ENCODE data around the gene CNNM1.

The CNNM1 gene

DNA sequence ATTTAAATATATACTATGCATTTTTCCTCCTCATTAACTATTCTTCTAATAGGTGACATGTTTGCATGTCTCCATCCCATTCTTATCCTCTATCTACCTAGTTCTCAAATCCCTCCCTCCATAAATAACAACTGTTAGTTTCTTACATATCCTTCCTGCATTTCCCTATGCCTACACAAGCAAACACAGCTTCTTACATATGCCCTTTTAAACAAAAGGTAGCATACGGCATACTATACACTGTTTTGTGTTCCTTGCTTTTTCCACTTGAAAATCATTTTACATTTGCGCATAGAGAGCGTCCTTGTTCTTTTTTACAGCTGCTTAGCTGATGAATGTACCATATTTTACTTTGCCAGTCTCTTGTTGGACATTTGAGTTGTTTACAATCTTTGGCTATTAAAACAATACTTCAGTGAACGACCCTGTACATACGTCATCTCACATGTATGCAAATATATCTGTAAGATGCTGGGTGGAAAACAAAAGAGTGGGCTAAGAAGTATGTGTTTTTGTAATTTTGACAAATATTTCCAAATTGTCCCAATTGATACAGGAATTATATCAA is 93.5 kb downstream of the CNNM1 start:
- no peak for DNase-seq

DNA sequence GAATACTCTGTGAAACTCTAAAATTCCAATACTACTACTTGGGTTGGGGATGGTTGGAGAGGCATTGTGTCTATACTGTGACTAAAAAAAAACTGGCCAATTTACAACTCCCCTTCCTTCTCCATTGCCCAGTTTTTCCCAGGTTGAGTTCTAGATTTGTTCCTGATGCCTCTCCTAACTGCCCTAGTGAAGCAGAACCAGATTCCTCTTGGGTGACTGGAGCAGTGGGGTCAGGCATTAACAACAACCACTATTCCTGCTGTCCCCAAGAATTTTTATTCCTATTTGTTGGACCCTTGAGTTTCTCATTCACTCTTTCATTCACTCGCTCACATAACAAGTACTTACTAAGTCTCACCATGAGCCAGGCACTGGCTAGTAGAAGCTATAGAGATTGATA is 95.5 kb downstream of the CNNM1 start:
- no peak for DNase-seq

DNA sequence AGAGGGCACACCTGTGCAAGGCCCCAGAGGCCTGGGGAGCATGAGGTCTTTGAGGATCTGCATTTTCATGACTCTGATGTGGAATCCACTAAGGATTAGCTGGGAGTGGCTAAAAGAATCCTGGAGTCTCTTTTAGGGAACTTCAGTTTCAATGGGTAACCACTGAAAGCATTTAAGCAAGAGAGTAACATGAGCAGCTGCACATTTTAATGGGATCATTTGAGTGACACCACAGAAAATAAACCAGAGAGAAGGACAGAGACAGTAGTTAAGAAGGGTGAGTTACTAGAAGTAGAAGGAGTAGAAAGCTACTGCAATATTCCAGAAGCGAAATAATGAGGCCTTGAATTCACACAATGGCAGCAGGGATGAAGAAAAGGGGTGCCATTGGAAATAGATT is 96.0 kb downstream of the CNNM1 start:
- DNase-seq, result no peak

DNA sequence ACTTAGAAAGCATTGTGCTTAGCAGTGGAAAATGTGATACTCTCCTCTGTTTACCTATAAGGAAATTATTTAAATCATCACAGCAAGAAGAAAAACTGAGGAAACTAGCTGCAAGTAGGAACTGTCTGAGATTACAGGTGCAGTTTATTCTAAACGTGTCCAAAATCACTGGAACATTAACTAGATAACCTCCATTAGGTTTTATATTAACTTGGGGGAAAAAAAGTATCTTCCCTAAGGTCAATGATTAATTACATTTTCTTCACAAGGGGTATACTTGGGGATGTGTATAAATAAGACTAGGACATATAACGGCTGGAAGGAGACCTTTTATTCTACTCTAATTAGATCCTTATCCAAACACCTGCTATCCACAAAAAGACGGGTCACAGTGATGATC is 97.5 kb downstream of the CNNM1 start:
- no peak for DNase-seq

DNA sequence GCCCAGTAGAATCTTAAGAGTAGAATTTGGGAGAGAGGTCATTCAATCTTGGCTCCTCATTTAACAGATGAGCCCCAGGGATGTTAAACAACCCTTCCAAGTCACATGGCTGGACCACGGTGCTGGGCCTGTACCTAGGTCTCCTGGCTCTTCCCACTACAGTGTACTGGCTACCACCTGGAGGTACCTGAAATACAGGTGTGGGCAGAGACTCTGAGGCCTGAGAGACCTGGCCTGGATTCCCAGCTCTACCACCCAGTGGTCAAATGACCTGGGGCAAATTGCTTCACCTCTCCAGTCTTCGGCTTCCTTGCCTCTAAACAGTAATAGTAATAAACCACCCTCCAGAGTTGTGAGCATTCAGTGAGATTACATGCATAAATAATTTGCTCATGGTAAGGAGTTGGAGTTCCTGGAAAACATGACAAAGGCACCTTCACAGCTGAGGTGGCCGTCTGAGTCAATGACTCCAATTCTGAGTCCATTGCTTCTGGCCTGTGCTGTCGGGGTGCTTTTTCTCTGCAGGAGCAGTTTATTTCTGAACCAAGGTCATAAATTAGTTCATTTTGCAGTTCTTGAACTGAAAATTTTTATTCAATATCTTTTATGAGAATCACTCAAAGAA is 98.5 kb downstream of the CNNM1 start:
- no peak for DNase-seq

DNA sequence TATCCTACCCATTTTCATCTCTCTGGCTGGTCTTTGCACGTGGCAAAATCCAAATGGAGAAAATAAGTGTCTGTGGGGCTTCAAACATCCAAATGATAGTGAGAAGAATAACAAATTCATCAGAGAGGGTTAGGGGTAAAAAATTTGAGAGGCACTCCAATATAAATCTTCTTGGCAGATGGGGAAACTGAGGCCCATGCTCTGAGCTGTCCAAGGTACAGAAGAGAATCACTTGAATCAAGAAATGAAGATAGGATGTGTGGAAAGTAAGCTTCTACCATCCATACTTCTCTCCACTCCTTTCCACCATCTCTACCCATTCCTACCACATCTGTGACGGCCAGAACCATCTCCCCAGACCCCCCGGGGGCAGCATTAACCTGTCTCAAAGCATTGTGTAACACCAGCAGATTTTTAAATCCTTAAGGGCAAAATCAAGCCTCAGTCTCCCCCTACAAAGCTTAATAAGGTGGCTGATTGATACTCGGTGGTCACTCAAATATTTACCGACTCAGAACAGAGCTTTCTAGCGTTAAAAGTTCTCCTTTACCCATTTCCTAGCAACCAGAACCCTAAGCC is 100.5 kb downstream of the CNNM1 start:
- DNase-seq, result no peak

DNA sequence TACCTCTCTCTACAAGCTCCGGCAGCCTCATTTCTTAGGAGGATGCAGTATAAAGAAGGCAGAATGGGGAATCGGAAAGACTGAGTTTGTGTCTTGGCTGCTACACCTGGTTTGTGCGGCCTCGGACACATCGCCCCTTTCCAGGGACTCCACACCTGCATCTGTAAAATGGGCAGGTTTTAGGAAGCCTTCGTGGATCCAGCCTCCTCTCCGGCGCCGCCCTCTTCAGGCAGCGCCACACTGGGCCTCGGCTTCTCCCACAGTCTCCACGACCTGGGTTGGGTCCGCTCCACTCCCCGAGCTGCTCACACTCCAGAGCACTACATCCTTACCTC is 100.9 kb downstream of the CNNM1 start:
- DNase-seq, result no peak

DNA sequence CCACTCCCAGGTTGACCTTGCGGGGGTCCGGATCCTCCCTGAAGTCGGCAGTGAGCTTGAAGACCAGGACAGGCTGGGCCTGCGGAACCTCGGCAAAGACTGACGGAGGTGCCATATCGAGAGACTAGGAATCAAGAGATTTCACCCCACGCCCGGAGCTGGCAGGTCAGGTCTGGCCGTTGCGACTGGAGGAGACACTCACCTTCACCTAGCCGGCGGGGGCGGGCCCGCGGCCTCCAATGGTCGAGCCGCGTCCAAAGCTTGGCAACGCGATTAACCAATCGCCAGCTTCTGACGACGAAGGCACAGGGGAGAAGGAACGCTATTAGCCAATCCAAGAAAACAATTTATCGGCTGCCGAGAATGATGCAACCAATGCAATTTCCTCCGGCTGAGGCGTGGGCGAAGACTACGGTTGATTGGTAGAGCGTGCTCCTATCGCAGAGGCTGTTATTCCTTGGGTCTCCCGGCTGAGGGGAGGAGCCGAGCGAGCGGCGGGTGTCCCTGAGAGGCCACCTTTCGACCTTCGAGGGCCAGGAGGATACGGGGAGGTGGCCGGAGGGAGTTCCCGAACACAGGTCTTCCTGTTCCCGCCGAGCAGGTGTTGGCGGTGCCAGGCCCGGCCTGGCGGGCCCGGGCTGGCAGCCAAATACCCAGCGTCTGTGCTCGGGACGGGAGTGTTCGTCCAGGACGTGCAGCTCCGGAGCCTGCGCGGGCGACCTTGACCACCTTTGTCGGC is 101.5 kb downstream of the CNNM1 start, which contains the start of gene GOT1:
Gene GOT1, minus strand, starts transcription at position 174 of the 739 bp plus-strand sequence. Its CDS starts 59 bp downstream, at position 115.
- DNase-seq, result peak; percentile 95

DNA sequence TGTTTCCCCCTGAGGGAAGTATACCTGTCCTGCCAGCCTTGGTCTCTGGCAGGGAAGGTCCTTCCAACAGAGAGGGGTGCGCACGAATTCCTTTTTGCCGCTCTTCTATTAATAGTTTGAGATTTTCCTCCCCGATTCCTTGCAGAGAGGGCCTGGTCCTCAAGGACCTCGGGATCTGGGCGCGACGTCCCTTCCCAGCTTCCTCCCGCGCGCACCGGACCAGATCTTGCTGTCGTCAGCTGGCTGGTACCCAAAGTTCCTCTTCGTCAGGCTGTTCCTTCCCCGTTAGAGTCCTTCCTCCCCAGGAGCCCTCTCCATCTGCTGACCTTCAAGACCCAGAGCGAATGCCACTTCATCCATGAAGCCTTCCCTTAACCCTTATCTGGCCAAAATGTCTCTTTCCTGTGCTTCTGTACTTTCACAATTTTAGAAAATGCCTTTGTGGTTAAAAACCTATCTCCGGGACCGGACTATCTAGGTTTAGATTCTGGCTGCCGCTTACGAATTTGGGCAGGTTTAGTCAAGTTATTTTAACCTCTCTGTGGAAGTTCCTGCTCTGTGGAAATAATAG is 102.1 kb downstream of the CNNM1 start:
- no peak for DNase-seq

DNA sequence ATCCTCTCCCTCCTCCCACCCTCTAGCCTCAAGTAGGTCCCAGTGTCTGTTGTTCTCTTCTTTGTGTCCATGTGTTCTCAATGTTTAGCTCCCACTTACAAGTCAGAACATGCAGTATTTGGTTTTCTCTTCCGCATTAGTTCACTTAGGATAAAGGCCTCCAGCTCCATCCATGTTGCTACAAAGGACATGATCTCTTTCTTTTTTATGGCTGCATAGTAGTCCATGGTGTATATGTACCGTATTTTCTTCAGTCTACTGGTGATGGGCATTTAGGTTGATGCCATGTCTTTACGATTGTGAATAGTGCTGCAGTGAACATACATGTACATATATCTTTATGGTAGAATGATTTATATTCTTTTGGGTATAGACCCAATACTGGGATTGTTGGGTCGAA is 102.9 kb downstream of the CNNM1 start:
- DNase-seq, result no peak

DNA sequence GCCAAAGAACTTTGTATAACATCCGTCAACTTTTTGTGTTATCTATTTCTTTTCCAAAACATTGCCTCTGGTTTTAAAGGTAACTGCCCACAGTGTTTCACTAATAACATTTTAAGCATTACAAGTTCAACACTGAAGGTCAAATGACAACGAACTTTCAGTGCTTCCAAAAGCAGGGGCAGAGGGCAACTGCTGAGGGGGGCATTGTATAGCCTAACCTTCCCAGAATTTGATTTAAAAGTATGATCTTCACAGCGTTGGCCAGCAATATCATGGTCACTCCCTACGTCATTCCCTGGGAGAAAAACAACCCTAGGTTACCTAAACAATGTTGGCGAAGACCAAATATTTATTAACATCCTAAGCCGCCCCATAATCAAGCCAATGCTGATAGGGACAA is 103.7 kb downstream of the CNNM1 start:
- DNase-seq, result no peak

DNA sequence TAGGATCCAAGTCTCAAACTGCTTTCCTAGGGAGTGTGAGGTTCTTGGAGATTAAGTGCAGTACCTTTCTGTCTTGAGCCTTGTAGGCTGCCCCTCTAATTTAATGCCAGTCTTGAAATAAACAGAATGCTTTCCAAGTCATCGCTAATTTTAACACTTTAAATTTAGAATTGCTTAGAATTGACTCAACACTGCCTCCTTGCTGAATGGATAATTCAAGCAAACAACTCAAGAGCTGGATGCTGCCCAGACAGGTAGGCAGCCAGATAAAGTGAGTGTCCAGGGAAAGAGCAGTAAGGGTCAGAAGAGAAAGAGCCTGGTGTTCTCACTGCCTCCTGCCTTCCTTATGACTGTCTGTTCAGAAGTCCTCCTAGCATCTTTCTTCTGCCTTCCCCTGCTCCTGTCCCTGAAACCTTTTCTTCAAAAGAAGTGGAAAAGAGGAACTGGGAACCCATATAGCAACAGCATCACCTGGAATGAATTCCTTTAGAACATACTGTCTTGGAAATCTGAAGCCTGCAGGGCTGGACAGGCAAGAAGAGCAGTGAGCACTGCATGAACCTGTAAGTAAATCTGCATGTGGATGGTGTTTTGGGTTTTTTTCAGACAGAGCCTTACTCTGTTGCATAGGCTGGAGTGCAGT is 104.3 kb downstream of the CNNM1 start:
- DNase-seq, result no peak

DNA sequence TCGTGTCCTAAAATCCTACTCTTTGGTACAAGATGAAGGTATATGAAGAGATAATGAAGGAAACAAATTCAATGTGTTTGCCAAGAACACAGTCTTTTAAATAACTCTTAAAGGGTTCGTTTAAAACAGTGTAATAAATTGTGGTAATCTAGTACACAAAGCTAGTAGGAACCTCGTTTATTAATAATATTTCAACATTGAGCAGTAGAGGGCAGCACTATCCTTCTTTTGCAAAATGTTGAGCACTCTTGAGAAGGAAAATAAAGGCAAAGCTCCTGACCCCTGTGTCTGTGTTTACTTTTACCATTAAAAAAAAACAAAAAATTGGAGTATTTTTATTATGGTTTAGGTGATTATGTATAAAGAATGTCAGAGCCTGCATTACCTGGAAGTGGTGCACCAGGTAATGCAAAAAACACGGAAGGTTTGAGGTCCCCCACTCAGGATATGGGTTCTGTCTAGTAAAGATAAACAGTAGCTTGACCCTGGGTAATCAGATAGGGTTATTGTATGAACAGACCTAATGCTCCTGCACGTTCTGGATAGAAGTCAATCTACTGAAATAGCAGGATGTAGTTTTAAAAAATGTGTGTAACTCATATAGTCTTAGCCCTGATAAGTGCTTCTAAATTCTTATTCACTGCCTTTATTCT is 107.0 kb downstream of the CNNM1 start:
- DNase-seq, result no peak

DNA sequence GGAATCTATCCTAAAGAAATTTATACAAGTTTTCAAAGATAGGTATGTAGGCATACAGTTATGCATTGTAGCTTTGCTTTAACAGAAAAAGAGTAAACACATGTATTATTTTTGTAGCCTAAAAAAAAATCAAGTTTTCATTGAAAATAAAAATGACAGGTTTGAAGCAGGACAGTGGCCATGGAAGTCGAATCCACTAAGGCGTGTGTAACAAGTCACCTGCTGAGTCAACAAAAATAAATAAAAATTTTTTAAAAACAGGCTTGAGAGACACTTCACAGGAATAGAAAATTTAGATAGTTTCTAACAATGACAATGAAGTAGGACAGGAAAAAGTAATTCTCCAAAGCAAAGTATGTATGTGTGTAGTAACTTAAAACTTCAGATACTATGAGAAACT is 109.7 kb downstream of the CNNM1 start:
- DNase-seq, result no peak

DNA sequence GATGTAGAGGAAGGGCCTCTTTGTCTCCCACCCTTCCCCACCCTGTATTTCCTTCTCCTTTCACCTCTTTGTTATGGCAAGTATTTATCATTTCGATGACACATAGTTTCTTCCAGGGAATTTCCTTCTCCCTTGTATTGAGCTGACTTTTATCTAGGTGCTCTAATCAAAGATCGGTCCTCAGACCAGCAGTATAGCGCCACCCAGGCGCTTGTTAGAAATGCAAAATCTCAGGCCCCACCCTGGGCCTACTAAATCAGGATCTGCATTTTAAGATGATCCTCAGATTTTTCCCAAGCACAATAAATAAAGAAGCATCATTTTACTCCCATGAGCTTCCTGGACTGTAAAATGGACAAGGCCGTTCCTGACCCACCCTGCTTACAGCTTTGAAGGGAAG is 113.2 kb downstream of the CNNM1 start:
- DNase-seq, result no peak

DNA sequence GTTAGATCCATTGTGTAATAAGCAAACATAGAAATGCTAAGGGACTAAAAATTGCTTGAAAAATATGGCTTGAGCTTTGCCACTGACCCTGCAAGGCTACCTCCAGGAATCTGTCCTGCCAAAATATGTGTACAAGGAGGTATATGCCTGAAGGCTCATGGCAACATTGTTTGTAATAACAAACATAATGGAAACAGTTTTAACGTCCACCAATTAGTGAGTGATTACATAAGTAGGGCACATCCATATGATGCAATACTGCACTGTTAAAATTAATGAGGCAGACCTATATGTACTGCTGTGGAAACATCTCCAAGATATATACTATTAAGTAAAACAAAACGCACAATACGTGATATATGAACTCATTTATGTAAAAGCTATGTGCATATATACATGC is 114.3 kb downstream of the CNNM1 start:
- DNase-seq, result no peak
